LNCaP clone FGC (cell line): Measurements from ENCODE around the gene CLEC12A.

Source experiments
- DNase-seq: peaks from one replicate; pipeline ENCODE4 v3.0.0-alpha.2; 2011; ENCODE audit warnings: low read depth
- H3K4me3 ChIP-seq: 2 replicates; pipeline ENCODE4 v1.5.1; 2011; ENCODE audit warnings: mild to moderate bottlenecking, low read depth, low read length, control low read depth
- TF ChIP-seq, protein P1 (sequence below): IDR thresholded peaks from 2 replicates; pipeline ENCODE4 v1.5.1; 2012; ENCODE audit warnings: mild to moderate bottlenecking; ENCODE audit not compliant: control insufficient read depth, insufficient read depth; ENCODE audit errors: extremely low read depth

Gene CLEC12A

DNA sequence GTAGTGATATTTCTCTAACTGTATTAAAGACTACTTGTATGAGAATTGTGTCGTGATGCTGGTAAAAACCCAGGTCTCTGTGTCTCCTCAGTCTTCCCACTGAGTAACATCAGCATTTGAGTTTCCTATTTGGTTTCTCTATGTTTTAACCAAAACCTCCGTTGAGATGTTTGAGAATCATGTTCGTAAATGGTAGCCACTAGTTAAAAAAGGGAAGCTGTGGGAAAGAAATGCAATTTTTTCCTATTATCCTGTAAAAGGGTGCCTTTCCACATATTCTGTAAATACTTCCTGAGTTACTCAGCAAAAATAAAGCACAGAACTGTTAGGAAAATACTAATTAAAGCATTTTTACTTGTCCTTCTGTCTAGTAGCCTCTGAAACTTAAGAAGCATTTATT lies 20.7 kb downstream of the CLEC12A start:
- TF ChIP-seq, protein P1, sequence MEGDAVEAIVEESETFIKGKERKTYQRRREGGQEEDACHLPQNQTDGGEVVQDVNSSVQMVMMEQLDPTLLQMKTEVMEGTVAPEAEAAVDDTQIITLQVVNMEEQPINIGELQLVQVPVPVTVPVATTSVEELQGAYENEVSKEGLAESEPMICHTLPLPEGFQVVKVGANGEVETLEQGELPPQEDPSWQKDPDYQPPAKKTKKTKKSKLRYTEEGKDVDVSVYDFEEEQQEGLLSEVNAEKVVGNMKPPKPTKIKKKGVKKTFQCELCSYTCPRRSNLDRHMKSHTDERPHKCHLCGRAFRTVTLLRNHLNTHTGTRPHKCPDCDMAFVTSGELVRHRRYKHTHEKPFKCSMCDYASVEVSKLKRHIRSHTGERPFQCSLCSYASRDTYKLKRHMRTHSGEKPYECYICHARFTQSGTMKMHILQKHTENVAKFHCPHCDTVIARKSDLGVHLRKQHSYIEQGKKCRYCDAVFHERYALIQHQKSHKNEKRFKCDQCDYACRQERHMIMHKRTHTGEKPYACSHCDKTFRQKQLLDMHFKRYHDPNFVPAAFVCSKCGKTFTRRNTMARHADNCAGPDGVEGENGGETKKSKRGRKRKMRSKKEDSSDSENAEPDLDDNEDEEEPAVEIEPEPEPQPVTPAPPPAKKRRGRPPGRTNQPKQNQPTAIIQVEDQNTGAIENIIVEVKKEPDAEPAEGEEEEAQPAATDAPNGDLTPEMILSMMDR: no peak
- no peak for DNase-seq
- no peak overlapping the region for H3K4me3 ChIP-seq

DNA sequence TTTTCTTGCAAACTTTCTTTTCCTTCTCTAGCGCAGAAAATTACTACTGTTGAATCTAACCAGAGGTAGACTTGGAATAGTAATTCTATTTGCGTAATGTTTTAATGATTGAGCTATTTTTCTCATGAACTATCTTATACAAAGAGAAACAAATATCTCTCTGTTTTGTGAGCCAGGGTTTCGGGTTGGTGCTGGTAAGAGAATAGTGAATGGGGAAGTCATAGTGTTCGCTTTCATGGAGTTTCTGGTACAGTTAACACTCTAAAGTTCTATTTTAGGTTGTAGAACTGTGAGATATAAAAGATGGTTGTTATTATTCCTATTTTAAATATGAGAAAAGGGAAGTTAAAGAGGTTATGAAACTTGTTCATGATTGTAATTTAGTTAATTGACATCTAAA lies 21.1 kb downstream of the CLEC12A start:
- TF ChIP-seq, protein P1: no peak
- no peak for DNase-seq
- H3K4me3 ChIP-seq: no peak overlapping the region

DNA sequence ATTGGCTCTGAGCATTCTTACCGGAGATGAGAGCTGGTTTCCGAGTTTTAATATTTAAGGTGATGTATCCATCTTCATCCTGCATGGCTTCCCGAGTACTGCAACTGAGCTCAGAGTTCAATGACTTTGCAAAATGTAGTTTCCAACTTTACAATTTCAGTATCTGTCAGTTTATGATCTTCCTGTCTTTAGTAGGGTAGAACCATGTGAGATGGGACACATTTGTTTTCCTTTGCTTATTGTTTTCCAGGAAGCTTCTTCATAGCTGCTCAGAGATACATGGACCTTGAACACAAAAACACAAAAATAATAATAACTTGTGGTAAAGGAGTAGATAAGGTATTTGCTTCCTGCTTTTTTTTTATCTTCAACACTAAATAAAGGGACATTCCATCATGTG lies 27.8 kb downstream of the CLEC12A start, which contains the start of gene CLEC1B:
Gene CLEC1B (minus strand): TSS at position 106 of the 400 bp plus-strand sequence. CDS start 21 bp downstream, at position 85.
- no peak within 1 kb of the TSS for H3K4me3 ChIP-seq
- DNase-seq: no peak
- TF ChIP-seq, protein P1: no peak

DNA sequence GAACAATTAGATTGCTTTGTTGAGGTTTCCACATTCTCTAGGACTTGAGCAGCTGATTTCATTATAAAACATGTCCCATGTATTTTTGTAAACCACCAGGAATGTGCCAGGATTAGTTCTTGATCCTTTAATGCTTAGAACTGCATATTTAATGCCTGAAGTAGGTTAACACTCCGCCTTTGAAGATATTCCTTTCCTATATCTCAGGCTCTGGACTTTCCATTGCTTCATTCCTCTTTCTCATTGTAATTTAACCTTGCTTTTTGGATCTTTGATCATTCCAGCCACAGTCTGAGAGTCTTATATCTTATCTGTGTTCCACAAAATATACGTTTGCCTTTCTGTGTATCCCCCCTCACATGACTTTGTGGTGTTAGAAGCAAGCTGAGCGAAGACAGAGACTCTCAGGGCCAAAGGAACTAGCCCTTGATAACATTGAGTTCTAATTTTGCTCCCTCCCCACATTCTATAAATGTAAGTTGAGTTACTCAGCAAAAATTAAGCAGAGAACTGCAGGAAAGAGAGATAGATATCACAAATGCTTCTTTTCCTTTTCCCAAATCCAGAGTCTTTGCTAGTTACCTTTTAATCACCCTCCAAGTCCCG lies 30.1 kb downstream of the CLEC12A start:
- TF ChIP-seq, protein P1: no peak
- no peak for DNase-seq
- no peak overlapping the region for H3K4me3 ChIP-seq

DNA sequence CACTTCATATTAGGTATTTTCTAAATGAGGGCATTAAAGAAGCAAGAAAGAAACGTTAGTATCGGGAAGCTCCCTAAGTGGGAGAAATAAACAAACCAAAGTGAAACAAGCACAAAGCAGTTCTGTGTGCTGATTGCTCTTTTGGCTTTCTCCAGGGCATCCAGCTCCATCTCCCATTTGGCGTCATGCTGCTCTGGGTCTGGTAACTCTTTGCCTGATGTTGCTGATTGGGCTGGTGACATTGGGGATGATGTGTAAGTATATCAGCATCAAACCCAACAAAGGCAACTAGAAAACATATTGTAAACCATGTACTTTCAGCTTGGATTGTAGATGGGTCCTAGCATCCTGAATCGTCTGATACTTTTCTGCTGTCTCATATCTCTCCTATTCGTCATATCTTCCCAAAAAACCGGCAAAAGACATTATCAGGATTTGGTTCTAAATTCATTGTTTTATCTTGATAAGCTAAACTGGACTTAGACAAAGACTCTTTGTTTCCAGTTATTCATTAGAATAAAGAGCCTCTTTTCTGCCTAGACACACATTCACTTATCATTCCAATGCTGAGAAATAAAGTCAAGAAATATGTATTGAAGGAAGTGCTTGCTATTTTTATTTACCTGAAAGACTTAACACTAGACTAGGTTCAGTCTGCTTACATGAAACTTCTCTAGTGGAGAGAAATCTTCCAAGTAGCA lies 41.6 kb downstream of the CLEC12A start:
- DNase-seq: no peak
- no peak overlapping the region for H3K4me3 ChIP-seq
- TF ChIP-seq, protein P1: no peak

DNA sequence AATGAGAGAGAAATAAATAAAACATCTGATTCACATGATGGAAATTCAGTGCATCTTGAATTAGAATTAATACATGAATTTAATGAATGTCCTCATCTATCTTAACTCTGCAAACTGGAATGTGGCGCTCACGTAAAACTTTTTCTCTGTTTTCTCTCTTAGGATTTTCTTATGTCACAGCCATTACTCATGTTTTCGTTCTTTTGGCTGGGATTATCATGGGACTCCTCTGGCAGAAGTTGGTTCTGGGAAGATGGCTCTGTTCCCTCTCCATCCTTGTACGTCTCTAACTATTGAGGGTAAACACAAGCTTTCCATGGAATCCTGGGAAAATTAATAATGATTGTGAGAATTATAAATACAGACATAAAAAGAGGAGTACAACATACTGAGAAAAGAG lies 44.2 kb downstream of the CLEC12A start:
- no peak for DNase-seq
- TF ChIP-seq, protein P1: no peak
- H3K4me3 ChIP-seq: no peak overlapping the region
